GM11168 (cell line): ENCODE results near the gene PLIN1.

Experiments used
- in situ Hi-C: fragments of 300-500 bp; cut with MboI; formaldehyde crosslinking; loops from one replicate; pipeline ENCODE4 v1.12.0; 2022; ENCODE audit warnings: low sequenced_read_pairs; ENCODE audit not compliant: unreplicated experiment

The PLIN1 gene

DNA sequence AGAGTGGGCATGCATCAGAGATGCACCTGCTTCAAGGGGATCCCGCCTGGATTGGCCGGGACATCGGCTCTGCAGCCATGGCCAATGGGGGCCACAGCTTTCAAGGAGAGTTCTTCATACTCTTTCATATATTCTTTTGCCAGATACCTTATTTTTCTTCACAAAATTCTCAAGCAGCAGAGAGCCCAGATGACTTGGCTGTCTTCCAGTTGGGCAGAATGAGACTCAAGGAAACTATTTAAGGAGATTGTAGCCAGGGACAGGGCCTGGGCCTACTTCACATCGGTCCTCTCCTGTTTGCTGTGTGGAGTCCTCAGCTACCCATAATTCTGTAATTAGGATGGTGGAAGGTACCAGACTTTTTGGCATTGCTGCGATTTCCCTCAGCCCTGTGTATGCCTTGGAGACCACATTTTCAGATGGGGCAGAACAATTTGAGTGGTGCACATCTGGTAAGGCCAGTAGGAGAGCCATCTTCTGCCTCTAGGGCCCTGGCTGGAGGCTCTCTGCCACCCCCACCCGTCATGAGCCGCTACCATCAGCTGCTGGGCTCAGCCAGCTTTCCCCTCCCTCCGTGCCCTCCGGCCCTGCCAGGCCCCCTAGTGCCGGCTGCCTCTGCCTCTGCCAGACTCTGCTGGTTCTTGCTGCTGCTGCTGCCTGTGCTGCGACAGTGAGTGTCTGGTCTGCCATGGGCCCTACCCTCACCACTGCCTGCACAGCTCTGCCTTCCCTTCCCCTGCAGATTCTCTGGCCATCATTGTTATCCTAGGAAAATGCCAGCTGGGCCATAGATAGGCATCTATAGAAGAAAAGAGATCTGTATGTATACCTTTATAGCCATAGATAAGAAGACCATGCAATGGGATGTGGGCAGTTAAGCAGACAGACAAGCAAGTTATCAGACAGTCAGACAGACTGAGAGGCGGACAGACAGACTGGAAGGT lies 6.7 kb downstream of the PLIN1 start:
- in situ Hi-C loops = no loop called here

DNA sequence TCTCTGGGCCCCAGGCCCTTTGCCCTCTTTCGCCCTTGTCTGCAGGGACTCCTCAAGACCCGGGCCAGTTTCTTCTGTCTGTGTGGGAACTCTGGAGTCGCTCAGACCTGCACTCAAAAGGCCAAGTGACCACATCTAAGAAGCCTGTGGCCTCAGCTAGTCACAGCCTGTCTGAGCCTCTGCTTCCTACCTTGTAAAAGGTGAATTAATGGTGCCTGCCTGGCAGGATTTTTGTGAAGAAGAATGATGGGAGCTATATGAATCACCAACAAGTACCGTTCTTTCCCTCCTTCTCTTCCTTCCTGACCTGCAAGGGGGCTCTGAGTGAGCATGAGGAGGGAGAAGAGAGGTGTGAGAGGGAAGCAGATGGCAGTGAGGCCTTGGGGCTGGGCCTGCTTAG lies 7.5 kb downstream of the PLIN1 start:
- in situ Hi-C loops = no loop called here

DNA sequence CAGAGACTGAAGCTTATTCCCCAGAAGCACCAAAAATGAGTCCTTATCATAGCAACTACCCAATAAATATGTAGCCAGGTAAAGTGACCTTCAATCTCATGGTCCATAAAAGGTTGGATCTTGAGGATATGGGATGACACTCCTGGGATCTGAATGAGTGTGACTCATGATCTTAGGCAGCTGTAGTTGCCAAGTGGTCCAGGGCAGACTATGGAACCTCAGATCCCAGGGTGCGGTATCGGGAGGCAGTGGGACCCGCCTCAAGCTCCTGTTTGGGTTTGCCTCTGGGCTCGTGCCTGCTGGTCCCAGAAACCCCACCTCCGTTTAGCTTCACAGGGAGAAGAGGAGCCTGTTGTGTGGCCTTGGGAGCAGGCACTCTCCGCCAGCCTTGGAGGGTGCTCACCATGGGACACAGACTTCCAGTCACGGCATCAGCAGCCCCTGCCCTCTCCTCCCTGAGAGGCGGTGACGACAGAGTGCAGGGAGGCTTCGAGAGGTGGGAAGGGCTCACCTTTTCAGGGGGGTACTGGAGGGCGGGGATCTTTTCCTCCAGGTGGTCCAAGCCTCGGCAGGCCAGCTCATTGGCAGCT lies 8.1 kb downstream of the PLIN1 start:
- in situ Hi-C loops = no loop called here

DNA sequence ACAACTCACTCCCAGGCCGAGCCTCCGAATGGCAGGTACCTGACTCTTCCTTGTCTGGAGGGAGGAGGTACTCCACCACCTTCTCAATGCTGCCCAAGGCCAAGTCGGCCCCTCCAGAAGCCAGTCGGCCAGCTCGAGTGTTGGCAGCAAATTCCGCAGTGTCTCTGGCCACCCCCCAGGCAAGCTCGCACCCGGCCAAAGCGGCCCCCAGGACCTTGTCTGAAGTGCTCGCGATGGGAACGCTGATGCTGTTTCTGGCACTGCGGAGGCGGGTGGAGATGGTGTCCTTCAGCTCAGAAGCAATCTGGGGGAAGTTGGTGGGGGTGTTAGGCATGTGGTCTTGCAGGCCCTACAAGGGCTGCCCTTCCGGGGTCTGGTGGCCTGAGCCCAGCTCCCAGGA lies 9.2 kb downstream of the PLIN1 start:
- in situ Hi-C loops = no loop called here

DNA sequence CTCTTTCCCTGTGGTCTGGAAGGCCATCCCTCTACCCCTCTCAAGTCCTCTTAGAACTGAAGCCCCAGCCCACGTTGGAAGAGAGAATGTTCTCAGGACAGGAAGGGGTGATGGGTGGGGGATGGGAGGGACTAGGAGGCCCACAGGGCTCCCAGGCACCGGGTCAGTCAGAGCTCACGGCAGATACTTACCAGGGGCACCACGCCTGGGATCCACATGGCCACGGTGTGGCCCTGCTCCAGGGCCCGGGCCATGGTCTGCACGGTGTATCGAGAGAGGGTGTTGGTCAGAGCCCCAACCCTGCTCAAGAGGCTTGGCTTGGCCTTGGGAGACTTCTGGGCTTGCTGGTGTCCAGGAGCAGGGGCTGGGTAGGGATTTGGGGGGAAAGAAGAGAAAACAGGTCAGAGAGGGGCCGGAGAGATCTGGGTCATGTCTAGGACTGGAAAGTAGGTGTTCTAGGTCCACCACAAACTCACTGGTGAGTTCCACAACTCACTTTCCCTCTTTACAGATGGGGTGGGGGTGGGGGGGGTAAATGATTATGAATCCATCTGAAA lies 9.8 kb downstream of the PLIN1 start:
- in situ Hi-C loops = no loop called here

DNA sequence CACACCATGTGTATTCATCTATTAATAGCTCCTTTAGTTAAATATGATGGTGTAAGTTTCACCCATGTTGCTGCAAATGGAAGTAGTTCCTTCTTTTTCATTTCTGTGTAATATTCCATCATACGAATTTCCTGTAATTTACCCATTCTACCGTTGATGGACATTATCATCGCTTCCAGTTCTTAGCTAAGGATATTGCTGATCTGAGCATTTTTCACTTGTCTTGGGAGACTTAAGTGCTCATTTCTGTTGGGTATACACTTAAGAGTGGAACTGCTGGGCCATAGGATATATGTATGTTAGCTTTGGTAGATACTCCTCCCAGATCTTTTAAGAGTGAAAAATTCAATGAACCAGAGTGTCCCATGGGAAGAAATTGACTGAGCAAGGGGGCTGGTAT lies 11.0 kb downstream of the PLIN1 start:
- in situ Hi-C loops = no loop called here

DNA sequence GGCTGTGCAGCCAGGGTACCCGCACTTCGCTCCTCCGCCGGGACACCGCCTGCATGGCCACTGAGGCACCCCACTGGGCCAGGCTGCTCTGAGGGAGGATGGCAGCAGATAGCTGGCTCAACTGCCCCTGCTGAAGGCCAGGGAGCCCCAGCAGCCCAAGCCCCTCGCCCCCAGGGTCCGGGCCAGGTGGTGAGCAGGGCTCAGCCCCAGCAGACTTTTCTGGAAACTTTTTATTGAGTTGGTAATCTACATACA lies 11.5 kb downstream of the PLIN1 start:
- in situ Hi-C loops = no loop called here

DNA sequence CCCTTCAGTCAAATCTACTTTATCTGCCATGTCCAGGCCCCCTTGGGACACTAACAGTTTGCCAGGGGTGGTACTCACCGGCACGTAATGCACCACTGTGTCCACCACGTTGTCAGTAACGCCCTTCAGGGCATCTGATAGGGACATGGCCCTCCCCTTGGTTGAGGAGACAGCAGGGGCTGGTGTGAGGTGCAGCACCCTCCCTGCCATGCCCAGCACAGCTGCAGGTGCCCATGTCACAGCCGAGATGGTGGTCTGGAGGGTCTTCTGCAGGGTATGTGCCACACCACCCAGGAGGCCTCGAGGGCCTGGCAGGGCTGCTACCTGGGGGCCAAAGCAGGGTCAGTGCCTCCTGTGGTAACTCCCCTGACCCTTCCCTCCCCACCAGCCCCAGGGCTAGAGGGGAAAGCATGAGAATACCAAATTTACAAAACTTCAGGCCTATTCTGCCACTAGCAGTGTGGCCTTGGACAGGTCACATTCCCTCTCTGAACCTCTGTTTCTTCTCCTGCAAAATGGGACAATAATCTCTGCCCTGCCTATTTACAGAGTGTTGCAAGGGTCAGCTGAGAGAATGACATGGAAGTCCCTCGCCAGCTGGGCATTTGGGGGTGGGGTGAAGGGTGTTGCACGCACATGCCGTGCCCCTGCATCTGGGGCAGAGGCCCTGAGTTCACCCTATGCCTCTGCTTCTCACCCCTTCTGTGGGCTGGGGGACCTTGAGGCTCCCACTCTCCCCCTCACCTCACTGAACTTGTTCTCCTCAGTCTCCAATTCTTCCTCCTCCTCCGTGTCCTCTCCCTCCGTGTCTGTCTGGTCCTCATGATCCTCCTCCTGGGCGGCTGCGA lies 12.1 kb downstream of the PLIN1 start:
- in situ Hi-C loops = no loop called here

DNA sequence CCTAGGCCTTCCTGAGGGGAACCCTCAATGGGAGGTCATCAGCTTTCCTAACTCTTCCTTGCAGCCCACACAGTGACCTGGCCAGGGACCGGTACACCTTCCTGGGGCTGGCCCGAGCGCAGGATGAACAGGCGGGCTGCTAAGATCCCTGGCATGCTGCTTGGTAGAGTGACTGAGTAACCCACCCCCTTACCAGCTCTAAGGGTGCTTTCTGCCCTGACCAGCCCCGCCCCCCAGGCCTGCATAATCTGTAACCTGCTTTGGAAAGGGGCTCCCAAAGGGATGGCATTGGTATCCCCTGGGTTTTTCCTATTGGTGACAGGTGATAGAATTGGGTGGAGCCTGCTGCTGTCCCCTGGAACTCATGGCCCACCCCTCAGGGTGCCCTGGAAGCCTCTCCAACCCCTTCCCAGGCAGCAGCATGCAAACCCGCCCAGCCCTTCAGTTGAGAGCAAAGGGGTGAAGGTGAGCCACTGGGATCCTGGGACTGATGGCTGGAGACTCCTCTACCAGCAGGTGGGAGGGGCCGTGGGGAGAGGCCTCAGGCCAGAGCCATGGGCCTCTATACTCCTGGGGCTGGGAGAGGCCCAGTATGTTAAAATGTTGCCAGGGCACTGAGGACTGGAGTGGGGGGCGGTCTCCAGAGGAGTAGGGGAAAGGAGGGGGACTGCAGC lies 12.8 kb downstream of the PLIN1 start:
- in situ Hi-C loops = no loop called here

DNA sequence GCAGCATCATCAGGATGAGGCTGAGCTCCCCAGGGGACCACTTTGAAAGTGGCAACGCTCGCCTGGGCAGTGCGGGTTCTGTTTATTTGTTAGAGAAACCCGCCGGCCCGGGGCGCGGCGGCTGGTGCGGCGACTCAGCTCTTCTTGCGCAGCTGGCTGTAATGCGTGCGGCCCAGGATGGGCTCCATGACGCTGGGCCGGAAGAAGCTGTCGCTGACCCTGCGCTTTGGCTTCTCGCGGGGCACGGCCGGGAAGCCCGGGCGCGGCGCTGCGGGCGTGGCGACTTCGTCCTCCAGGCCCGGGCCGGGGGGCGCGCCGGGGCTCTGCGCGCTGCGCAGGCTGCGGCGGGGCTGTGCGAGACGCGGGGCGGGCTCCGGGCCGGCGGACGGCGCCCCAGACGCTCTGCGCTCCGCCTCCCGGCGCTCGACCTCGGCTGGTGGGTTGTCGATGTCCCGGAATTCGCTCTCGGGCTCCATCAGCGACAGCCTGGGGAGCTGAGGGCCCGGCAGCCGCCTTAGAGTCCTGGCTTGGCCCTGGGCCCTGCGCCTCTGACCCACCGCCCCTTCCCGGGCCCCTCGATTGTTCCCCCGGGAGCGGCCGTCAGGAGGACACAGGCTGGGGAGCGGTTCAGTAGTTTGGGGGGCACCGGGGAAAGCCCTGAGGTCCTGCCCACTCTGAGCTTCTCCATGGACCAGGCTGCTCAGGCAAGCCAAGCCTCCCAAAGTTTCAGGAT lies 13.6 kb downstream of the PLIN1 start:
- in situ Hi-C loops = no loop called here

DNA sequence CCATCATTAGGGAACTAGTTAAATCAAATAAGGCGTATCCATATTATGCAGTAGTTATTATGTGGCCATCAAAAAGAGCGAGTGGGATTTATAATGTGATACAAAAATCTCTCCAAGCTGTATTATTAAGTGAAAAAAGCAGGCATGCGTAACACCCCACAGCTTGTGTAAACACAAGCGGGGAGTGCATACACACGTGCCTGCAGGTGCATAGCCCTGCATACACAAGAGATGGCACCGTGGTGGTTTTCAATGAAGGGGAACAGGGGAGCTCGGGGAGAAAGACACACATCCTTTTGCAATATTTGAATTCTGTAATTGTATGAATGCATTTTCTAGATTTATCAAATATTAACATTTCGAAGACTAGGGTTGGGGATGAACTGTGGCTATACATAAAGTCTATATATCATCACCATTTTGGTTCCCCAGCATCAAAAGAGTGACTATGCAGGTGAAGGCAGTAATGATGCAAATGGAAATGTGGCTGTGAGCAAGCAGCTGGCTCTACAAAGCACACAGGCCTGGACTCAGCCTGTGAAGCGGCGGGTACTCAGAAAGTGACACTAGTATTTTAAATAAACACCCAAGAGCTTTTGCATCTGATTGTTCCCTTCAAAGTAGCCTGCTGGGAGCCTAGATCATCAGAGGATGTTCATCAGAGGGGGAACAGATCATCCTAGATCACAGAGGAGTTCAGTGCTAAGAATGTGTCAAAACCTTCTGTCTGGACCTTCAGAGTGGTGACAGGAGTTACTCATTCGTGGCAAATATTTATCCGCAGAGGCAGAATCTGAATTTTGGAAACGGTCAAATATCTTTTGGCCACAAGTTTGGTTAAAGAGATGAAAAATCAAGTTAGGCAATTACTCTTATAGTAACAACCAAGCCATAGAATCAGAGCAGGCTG lies 14.5 kb downstream of the PLIN1 start:
- in situ Hi-C loops = no loop called here

DNA sequence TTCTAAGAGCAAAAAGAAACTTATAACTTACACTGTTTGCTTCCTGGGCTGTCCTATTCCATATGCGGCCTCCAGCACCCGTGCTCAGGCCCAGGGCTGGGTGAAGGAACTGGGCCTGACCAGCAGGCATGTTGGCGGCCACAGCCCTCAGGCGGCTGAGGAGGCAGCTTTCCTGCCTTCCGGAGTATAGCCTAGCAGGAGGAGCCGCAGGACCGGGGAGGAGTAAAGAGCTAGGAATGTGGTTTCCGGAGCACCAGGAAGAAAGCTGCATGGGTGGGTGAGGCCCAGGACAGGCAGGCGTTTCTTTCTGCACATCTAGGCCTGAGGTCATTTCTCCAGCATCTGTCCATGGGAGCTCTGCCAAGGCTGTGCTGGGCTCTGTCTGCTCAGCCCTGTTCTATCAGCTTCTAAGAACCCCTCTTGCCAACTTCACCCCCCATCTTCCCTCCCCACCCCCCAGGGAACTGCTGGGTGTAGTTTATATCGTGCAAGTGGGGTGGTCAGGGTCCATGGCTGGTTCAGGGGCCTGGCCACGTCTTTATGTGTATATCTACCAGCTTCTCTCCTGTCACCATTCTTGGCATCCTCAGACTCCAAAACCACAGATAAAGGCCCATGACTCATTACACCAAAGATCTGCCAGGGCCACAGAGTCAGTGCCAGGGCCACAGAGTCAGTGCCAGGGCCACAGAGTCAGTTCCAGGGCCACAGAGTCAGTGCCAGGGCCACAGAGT lies 16.1 kb downstream of the PLIN1 start:
- in situ Hi-C loops = no loop called here

DNA sequence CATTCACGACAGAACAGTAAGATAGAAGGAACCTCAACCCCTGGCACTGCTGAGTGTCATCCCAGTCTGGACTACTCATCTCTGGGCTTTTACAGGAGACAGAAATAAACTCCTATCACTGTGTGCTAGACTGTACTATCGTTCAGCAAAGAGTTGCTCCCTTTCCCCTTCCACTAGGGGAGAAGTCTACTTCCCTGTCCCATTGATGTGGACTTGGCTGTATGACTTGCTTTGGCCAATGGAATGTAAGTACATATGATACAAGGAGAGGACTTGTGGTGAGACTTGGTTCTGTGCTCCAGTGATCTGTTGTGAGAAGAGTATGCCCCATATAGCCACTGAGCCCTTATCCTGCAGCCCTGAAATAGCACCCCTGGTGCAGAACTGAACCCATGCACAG lies 18.6 kb downstream of the PLIN1 start:
- in situ Hi-C loops = no loop called here

DNA sequence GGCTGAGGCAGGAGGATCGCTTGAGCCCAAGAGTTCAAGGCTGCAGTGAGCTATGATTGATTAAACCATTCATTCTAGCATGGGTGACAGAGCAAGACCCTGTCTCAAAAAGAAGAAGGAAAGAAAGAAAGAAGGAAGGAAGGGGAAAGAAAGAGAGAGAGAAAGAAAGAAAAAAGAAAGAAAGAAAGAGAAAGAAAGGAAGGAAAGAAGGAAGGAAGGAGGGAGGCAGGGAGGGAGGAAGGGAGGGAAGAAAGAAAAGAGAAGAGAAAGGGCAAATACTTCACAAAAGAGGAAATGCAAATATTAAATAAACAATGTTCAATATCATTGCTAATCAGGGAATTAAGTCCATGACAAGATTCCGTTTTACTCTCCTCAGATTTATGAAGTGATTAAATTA lies 19.9 kb downstream of the PLIN1 start:
- in situ Hi-C loops = no loop called here

DNA sequence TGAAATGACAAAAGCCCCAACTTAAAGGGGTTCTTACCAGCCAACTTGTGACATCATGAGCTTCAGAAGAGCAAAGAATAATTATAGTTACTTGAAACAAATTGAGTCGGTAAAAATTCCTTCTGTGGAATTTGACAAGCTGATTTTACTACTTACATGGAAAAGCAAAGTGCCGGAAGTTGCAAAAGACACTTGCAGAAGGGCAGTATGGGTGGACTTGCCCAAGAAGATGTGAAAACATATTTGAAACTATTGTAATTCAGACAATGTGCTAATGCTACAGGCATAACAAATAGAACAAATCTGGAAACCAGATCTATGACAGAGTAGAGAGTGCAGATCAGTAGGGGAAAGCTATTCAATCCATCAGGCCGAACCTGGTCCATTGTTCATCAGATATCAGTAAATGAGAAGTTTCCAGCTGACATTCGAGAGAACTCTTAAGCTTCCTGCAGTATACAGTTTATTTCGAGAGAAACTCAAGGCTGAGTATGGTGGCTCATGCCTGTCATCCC lies 21.4 kb downstream of the PLIN1 start:
- in situ Hi-C loops = no loop called here

DNA sequence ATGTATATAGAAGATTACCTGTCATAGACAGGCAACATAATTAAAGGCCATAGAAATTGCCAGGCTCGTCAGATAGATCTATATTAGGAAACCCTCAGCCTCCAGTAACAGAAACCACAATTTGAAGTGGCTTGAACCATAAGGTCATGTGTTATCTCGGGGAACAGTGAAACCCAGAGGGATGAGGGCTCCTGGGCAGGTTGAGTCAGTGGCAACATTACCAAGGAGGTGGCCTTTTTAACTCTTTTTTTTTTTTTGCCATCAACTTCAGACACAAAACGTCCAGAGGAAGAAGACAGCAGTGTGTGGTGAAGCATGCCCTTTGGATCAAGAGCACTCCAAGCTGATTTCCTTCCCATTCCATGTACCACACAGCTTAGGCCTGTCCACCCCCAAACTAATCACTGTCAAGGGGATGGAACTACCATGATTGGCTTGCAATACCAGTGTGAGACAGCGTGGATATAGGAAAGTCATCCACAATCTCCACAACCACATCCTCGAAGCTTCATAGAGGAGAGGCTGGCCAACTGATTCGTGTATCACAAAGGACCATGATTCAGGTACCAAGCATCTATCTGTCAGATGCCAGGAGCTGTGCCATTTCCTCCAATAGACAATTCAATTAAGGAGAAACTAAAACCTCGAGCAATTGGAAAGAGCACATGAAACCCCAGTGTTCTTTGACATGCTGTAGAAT lies 22.9 kb downstream of the PLIN1 start:
- in situ Hi-C loops = no loop called here
